Liver (tissue), 3 donors: ENCODE data around the gene PFKP.

ENCODE experiments used
- ATF3 ChIP-seq: IDR thresholded peaks from 2 replicates; pipeline ENCODE4 v1.6.1; 2016; ENCODE audit warnings: antibody characterized with exemption
- CTCF ChIP-seq: fragments of 150-350 bp; IDR thresholded peaks from 2 replicates; pipeline ENCODE4 v1.5.1; 2017; ENCODE audit warnings: improper control_type of control experiment, low read depth, low read length; ENCODE audit not compliant: missing input control
- EGR1 ChIP-seq, 2 donors: IDR thresholded peaks; 2 replicates each; pipeline ENCODE4 v1.6.1; 2016 to 2018; ENCODE audit warnings: antibody characterized with exemption in 2 of 2, low read depth in 2 of 2
- GABPA ChIP-seq, 2 donors: IDR thresholded peaks in 1 of 2; conservative IDR thresholded peaks in 1 of 2; 2 replicates each; pipeline ENCODE4 v1.6.1; 2016; ENCODE audit warnings: antibody characterized with exemption in 2 of 2, mild to moderate bottlenecking in 1 of 2, moderate library complexity in 1 of 2
- JUND ChIP-seq, 2 donors: IDR thresholded peaks; 2 replicates each; pipeline ENCODE4 v1.6.1; 2016; ENCODE audit warnings: antibody characterized with exemption in 2 of 2
- MAX ChIP-seq: IDR thresholded peaks from 2 replicates; pipeline ENCODE4 v1.6.1; 2016; ENCODE audit warnings: antibody characterized with exemption
- NR2F2 ChIP-seq: IDR thresholded peaks from 2 replicates; pipeline ENCODE4 v1.6.1; 2016; ENCODE audit warnings: antibody characterized with exemption
- REST ChIP-seq: IDR thresholded peaks from 2 replicates; pipeline ENCODE4 v1.6.1; 2016; ENCODE audit warnings: antibody characterized with exemption, mild to moderate bottlenecking
- SP1 ChIP-seq: IDR thresholded peaks from 2 replicates; pipeline ENCODE4 v1.6.1; 2018; ENCODE audit warnings: antibody characterized with exemption, mild to moderate bottlenecking
- YY1 ChIP-seq: IDR thresholded peaks from 2 replicates; pipeline ENCODE4 v1.6.1; 2016; ENCODE audit warnings: antibody characterized with exemption, mild to moderate bottlenecking
- donor health status: healthy.
- donor health status: healthy.

GRCh38 chr10:3027866-3028265, 39.5 kb upstream of the PFKP start:
- TF ChIP-seq CTCF (no peak), REST (no peak), NR2F2 (no peak), SP1 (no peak), YY1 (no peak), GABPA (IDR thresholded peaks at IDR 0.05 in 1 of 2, conservative IDR thresholded peaks at IDR 0.05 in 1 of 2) (no peak), MAX (no peak), JUND (IDR thresholded peaks at IDR 0.05) (no peak), ATF3 (no peak), EGR1 (IDR thresholded peaks at IDR 0.05; ENCODE audit: low read depth in 2 of 2) (no peak)
